GM20000 (cell line): Measurements from ENCODE around the gene PIAS4.
"Not testable (repeated sequence)": the region's sequence is repeated elsewhere in the genome, so short reads cannot be mapped to it uniquely, and the experiment has no call there.

Experiments used
- DNase-seq: peaks from one replicate; pipeline ENCODE4 v3.0.0; 2012; ENCODE audit warnings: low spot score
- CTCF ChIP-seq: IDR thresholded peaks from 2 replicates; pipeline ENCODE4 v1.5.1; 2012; ENCODE audit warnings: mild to moderate bottlenecking, control low read depth; ENCODE audit errors: extremely low read depth, missing control alignments

Gene PIAS4

GRCh38 chr19:4010808-4011110 lies 3.2 kb downstream of the PIAS4 start:
- no peak for TF ChIP-seq CTCF
- DNase-seq, result no peak

- not testable (repeated sequence) for DNase-seq
These were observed 3.9 kb downstream of the PIAS4 start for GRCh38 chr19:4011430-4011829.

GRCh38 chr19:4012092-4012974 lies 4.8 kb downstream of the PIAS4 start:
- no peak for DNase-seq
- no peak for TF ChIP-seq CTCF

- no peak for DNase-seq
- TF ChIP-seq CTCF, result no peak
These were observed 5.6 kb downstream of the PIAS4 start for GRCh38 chr19:4012975-4013634.

GRCh38 chr19:4013886-4014540 lies 6.5 kb downstream of the PIAS4 start:
- no peak for DNase-seq
- TF ChIP-seq CTCF, result no peak

GRCh38 chr19:4014541-4015491 lies 7.3 kb downstream of the PIAS4 start:
- TF ChIP-seq CTCF, result no peak
- DNase-seq, result no peak

GRCh38 chr19:4015705-4016402 lies 8.3 kb downstream of the PIAS4 start:
- no peak for DNase-seq
- no peak for TF ChIP-seq CTCF
